Measurements from ENCODE around the gene PRDX6.
"Not testable (repeated sequence)": the region's sequence is repeated elsewhere in the genome, so short reads cannot be mapped to it uniquely, and the experiment has no call there.

Gene PRDX6, protein sequence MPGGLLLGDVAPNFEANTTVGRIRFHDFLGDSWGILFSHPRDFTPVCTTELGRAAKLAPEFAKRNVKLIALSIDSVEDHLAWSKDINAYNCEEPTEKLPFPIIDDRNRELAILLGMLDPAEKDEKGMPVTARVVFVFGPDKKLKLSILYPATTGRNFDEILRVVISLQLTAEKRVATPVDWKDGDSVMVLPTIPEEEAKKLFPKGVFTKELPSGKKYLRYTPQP

DNA sequence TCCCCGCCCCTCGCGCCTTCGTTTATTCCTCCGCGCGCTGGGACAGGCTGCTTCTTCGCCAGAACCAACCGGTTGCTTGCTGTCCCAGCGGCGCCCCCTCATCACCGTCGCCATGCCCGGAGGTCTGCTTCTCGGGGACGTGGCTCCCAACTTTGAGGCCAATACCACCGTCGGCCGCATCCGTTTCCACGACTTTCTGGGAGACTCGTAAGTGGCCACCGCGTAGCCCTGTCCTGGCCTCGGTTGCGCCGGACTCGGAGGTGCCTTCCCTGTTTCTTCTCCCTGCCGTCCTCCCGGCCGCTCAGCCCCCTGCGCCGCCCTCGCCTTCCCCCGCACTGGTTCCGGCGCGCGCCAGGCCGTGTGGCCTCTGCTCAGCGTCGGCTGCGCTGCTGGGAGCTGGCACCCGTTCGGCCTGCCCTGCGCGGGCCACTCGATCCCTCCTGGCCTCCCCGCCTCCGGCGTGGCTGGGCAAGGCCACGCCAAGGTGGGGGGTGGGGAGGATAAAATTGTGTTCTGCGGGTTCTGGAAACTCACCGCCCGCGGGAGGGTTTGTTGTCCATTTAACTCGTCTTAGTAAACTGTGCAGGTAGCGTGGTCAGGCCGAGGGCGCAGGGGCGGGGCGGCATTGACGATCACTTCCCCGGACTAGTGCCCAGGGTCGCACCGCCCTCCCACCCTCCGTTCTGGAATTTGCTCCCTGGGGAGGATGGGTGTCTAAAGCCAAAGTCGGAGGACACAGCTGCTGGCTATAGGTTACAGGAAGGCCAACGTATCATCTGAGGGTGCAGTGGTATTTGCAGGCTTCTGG is at the start of gene PRDX6:
PRDX6 (plus strand) TSS at position 50 of the 808 bp plus-strand sequence; CDS start at position 113, 63 bp downstream.
- DNase-seq (ENCODE audit: low read depth in 2 of 2), result peak in 1 of 2 donors; percentile 79

DNA sequence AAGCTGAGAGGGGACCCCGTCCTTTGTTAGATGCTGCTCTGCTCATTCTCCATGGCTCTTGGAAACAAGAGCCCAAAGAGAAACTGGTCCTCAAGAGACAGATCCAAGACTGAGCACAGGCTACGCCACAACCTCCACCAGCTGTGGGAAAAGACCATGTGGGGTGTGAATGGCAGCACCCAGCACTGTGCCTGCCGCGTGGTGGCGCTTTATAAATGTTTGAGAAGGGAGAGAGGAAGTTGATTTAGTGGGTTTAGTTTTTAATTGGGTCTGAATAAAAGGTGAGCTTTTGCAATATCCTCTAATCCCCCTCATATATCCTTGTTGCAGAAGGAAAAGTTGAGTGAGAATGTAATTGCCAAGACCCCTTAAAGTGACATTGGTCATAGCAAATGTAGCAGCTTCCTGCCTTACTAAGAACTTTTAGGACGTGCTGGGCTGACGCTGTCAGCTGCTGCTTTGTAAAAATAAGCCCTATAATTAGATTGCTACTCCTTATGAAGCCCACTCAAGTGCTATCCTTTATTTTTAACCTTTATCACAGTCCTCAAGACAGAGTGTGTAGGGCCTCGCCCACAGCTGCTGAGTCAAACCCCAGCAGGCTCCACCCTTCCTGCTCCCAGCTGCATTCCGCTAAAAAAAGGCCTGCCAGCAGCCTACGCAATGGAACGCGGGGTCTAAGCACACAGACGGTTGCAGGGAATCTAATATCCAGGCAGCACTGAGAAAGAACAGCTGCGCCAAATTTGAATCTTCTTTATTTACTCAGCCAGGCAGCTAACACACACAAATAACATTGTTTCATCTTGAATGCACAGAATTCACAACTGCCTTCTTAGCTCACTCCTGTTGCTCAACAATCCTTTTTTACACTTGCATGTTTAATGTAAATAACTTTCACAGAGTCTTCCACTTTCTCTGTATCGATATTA is 47.4 kb upstream of the PRDX6 start:
- DNase-seq (ENCODE audit: low read depth in 2 of 2), result peak; percentile 38 to 46

GRCh38 chr1:173430677-173431303 is 46.3 kb upstream of the PRDX6 start:
- DNase-seq (ENCODE audit: low read depth in 2 of 2), result no peak

DNA sequence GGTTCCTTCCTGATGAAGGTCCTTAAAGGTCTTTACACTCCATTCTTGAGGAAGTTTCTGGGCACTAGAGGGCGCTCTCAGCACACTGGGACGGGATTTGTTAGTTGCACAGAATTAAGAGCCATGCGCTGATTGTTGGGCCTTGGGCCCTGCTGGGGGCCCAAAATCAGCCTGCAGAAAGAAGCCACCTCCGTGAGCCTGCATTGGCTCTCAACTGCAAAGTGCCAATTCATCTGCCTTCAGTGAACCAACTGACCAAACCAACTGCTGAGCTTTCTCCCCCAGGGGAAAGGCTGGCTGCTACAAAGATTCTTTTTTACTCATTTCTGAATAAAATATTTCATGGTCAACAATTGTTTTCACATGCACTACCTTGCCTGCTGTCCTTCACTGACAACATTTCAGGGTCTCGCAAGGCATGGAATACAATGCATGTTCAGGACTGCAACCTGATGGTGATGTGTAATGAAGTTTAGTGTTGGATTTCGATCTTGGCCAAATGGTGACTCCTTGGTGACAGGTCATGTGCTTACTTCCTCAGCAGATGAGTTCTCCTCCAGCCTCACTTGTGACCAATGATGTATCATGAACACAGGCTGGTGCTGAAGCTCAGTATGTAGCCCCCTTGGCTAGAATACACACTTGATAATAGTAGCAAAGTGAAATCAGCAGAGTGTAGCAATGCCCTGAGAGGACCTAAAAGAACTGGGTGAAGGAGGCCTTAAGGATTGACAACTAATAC is 45.7 kb upstream of the PRDX6 start:
- peak; percentile 76 to 83 for DNase-seq (ENCODE audit: low read depth in 2 of 2)

DNA sequence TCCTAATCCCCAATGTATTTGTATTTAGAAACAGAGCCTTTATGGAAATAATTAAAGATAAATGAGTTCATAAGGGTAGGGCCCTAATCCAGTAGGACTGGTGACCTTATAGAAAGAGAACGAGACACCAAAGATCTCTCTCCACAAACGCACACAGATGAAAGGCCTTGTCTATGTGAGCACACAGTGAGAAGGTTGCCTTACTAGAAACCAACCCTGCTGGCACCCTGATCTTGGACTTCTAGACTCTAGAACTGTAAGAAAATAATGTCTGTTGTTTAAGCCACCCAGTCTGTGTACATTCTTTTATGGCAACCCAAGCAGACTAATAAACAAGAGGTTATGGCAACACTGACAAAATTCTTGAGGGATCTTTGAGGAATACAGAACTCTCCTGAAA is 44.8 kb upstream of the PRDX6 start:
- DNase-seq (ENCODE audit: low read depth in 2 of 2), result no peak

- DNase-seq (ENCODE audit: low read depth in 2 of 2), result no peak
These were observed 43.3 kb upstream of the PRDX6 start for GRCh38 chr1:173433751-173434326.

GRCh38 chr1:173436841-173437428 is 40.2 kb upstream of the PRDX6 start:
- no peak for DNase-seq (ENCODE audit: low read depth in 2 of 2)

DNA sequence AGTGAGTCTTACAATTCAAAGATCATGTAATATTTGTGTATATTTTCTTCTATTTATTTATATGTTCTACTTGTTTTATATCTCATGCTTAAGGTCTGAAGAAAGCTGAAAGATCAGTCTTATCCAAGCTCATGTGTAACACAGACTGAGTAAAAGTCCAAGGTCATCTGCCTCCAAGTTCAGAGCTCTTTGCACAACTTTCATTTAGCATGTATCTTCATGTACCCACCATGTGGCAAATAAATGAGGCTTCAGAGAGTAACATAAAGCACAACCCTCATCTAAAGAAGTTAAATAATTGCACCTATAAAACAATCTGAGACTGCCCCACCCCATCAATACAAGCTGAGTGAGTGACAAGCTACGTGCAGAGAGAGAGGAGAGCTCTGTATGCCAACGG is 38.5 kb upstream of the PRDX6 start:
- no peak for DNase-seq (ENCODE audit: low read depth in 2 of 2)

DNA sequence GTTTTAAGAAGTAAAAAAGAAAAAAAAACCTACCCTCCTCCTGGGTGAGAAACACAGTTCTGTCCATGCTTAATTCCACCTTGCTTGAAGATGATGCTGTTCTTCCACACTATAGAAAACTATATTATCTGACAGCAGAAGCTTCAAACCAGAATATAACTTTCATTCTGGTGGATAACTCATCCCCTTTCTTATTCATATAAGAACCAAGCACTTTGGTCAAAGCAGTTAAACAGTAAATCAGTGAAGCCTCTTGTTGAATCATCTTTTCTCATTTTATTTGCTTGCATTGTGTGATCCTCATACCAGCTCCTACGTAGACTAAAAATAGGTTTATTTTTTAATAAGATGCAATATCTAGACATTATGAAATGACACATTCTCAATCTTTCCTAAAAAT is 36.7 kb upstream of the PRDX6 start:
- no peak for DNase-seq (ENCODE audit: low read depth in 2 of 2)

DNA sequence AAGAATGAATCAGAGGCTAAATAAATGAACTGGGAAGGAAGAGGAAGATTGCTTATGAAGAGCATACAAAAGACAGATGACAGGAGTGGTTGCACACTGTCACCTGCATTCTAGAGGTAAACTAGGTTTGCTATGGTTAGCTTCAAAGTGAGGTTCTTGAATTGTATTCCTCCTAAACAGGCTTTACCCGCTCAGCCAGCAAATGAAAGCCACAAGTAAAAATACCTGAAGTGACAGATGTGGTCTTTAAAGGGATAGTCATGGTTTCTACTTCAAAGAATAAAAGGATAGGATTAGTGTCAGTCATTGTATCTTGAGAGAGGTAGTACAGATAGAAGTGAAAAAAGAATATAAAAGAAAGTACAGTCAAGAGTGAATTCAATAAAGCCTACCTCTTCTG is 32.4 kb upstream of the PRDX6 start:
- no peak for DNase-seq (ENCODE audit: low read depth in 2 of 2)

DNA sequence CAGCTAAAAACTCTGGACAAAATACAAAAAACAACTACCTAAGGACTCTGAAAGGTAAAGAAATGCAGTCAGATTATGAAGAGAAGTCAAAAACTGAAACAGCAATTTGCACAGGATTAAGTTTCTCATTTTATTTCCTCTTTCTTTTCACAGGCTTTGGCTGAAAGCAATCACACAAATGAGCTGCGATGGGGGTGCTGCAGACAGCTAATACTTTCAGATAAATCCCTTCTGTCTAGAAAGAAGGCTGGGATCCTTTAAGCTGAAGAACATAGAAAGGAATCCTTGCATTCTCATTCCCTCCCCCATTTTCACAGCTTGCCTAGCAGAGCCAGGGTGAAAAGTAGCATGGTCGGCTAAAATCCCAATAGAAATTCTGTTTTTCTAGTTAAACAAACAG is 32.0 kb upstream of the PRDX6 start:
- no peak for DNase-seq (ENCODE audit: low read depth in 2 of 2)

GRCh38 chr1:173445656-173446055 is 31.5 kb upstream of the PRDX6 start:
- no peak for DNase-seq (ENCODE audit: low read depth in 2 of 2)

GRCh38 chr1:173447224-173447623 is 29.9 kb upstream of the PRDX6 start:
- DNase-seq (ENCODE audit: low read depth in 2 of 2), result no peak

GRCh38 chr1:173448945-173449344 is 28.2 kb upstream of the PRDX6 start:
- DNase-seq (ENCODE audit: low read depth in 2 of 2), result no peak

DNA sequence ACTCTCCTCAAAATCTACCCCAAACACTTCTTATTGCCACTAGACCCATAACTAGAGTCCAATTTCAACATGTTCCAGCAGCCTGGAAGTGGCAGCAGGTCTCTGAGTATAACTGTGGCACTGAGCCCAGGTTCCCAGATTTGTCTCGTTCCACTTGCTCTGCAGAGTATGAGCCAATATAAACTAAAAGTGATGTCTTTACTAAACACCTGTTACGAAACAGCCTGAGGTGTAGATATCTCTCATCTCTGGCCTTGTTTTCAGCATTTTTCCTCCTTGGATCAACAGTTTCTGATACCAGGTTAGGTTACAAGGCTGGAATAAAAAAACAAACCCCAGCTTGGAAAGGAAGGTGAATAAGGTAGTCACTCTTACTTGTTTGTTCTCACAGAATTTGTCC is 25.2 kb upstream of the PRDX6 start:
- no peak for DNase-seq (ENCODE audit: low read depth in 2 of 2)

DNA sequence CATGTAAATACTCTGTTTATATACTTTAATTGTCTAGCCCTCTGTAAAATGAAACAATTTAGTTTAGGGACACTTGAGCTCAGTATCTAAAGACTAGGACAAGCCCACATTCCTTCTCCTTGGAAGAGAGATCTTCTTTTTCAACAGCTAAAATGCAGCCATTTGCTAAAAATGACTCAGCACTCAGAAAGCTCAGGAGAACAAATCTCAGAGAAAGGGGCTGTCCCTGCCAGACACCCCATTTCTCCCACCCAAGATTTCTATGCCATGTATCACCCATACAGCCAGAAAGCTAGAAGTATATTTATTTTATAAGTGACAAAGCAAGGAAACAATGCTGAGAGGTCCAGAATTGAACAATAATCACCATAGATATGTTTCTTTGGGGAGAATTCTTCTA is 23.2 kb upstream of the PRDX6 start:
- DNase-seq (ENCODE audit: low read depth in 2 of 2), result no peak

- no peak for DNase-seq (ENCODE audit: low read depth in 2 of 2)
These were observed 22.1 kb upstream of the PRDX6 start for GRCh38 chr1:173454966-173455524.

- DNase-seq (ENCODE audit: low read depth in 2 of 2), result no peak
These were observed 17.2 kb upstream of the PRDX6 start for GRCh38 chr1:173459885-173460284.

DNA sequence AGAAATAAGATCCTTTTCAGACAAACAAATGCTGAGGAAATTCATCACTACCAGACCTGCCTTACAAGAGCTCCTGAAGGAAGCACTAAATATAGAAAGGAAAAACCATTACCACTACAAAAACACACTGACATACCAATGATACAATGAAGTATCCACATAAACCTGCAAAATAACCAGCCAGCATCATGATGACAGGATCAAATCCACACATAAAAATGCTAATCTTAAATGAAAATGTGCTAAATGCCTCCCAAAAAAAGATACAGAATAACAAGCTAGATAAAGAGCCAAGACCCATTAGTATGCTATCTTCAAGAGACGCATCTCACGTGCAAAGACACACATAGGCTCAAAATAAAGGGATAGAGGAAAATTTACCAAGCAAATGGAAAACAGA is 14.5 kb upstream of the PRDX6 start:
- not testable (repeated sequence) for DNase-seq (ENCODE audit: low read depth in 2 of 2)

GRCh38 chr1:173464185-173464584 is 12.9 kb upstream of the PRDX6 start:
- not testable (repeated sequence) for DNase-seq (ENCODE audit: low read depth in 2 of 2)

Data from stimulated activated CD8-positive, alpha-beta memory T cell treated with anti-CD3 and anti-CD28 coated beads, Interleukin-2, amount 100 ng/mL, for 48 hours (primary cell).